GM21381 (cell line): ENCODE results near the gene OR2H1.
"Not testable (repeated sequence)": the region's sequence is repeated elsewhere in the genome, so short reads cannot be mapped to it uniquely, and the experiment has no call there.

Experiments
- ATAC-seq: cut with Tn5 transposase; IDR thresholded peaks from one replicate; pipeline ENCODE4 v1.9.1; 2021; ENCODE audit warnings: mild to moderate bottlenecking, moderate library complexity; ENCODE audit not compliant: unreplicated experiment

The OR2H1 gene

DNA sequence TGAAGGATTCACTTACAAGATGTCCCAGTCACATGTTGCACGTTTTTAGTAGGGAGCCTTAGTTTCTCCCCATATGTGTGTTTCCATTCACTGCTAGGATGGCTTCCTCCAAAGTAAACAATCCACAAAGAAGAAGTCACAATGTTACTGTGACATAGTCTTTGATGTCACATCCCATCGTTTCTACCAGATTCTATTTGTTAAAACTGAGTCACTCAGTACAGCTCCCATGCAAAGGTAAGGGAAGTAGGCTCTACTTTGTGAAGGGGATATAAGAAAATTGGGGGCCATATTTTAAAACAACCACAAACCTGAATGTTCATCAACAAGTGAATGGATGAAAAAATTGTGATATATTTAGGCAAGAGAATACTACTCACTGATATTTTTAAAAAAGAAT, at the start of gene OR2H1, which contains the start of gene OR11A1:
Gene OR2H1 (plus strand): TSS at position 185 of the 400 bp plus-strand sequence. CDS start 4,615 bp downstream, outside the sequence.
Gene OR11A1 (minus strand): TSS at position 101 of the 400 bp plus-strand sequence. CDS start 29,430 bp downstream, outside the sequence.
- ATAC-seq = no peak

DNA sequence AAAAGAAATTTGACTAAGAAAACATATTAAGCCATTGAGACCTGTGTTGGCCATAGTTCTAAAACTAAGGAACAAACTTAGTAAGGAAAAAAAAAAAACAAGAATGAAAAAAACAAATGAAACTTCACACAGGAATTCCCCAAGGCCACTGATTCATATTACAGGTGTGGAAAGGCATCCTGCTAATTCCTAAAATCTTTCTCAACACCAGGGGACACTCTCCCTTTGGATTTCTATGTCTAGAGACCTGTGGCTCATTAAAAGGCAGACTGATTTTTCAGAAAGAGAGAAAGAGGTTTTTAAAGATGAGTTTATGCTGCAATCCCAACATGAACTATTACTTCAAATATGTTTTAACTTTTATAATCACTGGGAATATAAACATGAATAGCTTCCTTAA, 42.4 kb upstream of the OR2H1 start, which contains the start of gene OR12D1:
Gene OR12D1 (plus strand): TSS at position 341 of the 400 bp plus-strand sequence.
- no peak for ATAC-seq

DNA sequence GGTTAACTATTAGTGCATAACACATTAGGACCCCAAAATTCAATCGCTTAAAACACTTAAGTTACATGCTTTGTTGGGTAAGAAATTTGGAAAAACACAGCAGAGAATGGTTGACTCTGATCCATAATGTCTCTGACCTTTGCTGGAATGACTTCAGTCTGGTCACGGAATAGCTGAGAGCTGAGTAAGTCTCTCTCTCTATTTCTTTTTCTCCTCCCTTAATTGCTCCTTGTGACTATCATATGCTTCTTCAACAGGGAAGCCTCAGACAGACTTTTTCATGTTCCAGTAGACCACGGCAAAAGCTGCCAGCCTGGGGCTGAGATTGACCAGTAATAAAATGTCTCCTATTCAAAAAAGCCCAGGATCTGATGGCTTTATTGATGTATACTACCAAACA, 37.4 kb upstream of the OR2H1 start:
- ATAC-seq = no peak

DNA sequence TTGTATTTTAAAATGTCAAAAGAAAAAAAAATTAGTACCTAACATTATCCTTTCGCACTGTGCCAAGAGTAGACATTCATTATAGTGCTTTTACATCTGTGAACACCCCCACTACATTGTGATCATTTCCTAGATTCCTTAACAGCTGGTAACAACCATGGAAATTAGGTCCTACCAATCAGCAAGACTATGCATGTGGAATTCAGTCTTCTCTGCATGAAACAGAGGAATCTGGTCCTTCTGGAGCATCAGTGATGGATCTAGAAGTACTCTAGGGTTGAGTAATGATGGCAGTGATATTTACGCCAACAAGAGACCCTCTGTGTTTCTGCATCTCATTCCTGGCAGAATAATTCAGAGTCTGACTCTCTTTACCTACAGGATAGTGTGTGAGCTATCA, 32.8 kb upstream of the OR2H1 start:
- ATAC-seq = no peak

DNA sequence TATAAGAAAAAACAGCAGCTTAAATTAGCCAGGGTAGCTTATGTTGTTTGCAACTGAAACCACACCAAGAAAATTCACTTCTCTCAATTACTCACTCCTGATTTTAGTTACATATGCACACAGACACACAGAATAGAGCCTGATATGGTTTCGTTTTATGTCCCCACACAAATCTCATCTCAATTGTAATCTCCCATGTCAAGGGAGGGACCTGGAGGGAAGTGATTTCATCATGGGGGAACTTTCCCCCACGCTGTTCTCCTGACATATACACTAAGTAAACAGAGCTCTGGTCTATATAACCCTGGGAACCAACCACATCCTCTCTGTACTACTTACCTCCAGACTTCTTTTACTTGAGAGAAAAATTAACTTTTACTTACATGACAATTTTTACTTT, 32.4 kb upstream of the OR2H1 start:
- no peak for ATAC-seq

DNA sequence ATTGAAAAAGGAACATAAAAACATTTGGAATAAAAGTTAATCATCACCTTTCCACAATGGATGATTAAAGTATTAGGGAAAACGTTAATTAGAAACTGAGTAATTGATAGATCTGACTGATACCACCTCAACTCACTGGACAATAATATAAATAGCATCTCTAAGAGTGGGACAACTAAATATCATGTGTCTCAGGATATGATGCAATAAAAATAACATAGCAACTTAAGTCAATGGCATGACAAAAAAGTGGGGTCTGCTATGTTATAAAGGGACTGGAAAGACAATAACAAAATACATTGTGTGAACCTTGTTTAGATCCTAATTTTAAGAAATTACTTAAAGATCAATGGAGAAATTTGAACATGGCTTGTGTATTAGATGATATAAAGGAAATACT, 31.9 kb upstream of the OR2H1 start:
- ATAC-seq = no peak

DNA sequence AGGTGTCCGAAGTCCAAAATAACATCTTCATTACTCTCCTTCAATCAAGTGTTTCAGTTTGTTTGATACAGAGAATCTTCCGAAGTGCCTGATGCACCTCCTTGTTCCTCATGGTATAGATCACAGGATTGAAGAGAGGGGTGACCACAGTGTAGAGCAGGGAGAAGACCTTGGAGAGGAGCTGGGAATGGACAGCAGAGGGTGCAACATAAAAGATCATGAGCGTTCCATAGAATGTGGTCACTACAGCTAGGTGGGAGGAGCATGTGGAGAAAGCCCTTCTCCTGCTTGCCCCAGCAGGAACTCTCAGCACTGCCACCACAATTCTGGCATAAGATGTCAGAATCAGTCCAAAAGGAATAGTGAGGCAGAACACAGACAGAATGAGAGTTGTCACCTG, 30.3 kb upstream of the OR2H1 start:
- no peak for ATAC-seq

DNA sequence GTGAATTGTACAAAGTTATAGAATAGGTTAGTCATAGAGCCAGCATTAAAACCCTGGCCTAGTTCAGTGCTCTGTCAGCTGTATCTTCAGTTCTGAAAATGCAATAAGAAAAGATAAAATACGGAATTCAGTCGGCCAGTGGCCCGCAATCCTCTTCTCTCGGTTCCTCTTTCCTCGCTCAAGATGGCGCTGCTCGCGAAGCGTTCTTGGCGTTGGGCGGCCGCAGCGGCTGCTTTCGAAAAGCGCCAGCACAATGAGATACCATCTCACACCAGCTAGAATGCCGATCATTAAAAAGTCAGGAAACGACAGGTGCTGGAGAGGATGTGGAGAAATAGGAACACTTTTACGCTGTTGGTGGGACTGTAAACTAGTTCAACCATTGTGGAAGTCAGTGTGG, 20.2 kb upstream of the OR2H1 start:
- ATAC-seq = not testable (repeated sequence)

DNA sequence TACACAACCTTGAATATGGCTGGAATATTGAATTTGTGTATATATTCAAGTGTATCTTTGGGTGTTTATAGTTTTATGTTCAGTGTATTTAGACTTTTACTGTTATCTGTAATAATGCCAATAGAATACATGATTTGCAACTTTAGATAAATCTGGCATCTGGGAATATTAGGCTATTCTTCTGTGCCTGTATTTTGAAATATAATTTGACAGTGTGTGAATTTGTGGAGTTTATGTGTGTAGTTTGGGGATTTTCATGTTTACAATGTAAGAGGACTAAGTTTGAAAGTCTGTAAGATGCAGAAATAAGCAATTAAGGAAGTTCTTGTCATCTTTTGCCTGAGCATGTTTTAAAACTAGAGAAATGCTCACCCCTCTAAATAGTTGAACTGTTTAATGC, 17.9 kb upstream of the OR2H1 start, which contains the start of gene OR10C1:
Gene OR10C1 (plus strand): TSS at position 301 of the 400 bp plus-strand sequence. CDS start 710 bp downstream, outside the sequence.
- ATAC-seq = no peak

DNA sequence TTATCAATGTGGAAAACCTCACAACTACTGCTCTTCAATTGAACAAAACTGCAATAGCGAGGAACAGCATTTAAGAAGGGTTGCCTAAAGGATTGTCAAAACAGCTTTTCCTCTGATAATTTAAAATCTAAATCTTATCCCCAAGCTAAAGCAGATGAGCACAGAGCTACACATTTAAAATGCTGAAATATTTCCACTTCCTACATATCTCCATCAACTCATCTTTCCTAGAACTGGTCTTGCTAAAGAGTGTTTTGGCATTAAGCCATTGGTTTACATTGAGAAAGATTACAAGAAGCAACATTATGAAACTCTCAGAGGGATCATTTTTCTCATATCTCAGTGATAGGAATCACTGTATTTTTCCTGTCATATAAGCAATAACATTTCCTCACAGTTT, 14.2 kb upstream of the OR2H1 start:
- ATAC-seq = no peak

DNA sequence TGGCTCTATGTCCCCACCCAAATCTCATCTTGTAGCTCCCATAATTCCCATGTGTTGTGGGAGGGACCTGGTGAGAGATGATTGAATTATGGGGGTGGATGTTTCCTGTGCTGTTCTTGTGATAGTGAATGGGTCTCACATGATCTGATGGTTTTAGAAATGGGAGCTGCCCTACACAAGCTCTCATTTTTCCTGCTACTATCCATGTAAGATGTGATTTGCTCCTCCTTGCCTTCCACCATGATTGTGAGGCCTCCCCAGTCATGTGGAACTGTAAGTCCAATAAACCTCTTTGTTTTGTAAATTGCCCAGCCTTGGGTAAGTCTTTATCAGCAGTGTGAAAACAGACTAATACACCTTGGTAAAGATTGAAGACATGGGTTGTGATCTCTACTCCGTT, 12.9 kb upstream of the OR2H1 start:
- ATAC-seq = not testable (repeated sequence)

DNA sequence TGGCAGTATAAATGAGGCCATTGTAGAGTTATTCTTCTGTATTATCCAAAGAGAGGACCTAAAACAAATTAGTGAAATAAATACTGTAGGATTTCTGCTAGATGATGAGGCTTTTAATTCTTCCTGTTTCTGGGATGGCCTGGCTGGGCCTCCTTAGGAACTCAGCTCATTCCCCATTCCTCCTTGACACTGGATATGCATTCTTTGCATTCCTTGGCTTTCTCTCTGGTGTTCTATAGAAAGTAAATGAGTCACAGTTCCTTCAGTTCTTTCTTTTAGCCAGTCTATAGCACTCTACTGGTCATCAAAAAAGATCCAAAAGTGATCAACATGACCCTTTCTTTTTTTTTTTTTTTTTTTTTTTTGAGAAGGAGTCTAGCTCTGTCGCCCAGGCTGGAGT, 9.3 kb upstream of the OR2H1 start:
- no peak for ATAC-seq

DNA sequence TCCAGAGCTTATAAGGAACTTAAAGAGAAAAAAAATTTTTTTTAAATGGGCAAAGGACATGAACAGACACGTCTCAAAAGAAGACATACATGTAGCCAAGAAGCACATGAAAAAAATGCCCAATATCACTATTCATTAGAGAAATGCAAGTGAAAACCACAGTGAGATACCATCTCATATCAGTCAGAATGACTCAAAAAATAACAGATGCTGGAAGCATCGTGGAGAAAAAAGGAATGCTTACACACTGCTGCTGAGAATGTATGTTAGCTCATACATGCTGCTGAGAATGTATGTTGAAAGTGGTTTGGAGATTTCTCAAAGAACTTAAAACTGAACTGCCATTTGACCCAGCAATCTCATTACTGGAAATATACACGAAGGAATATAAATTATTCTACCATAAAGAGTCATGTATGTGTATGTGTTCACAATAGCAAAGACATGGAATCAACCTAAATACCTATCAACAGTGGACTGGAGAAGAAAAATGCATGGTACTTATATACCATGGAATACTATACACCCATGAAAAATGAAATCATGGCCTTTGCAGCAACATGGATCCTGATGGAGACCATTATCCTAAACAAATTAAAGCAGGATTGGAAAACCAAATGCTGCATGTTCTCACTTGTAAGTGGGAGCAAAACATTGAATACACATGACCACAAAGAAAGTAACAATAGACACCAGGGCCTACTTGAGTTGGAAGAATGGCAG, 5.3 kb upstream of the OR2H1 start:
- no peak for ATAC-seq

DNA sequence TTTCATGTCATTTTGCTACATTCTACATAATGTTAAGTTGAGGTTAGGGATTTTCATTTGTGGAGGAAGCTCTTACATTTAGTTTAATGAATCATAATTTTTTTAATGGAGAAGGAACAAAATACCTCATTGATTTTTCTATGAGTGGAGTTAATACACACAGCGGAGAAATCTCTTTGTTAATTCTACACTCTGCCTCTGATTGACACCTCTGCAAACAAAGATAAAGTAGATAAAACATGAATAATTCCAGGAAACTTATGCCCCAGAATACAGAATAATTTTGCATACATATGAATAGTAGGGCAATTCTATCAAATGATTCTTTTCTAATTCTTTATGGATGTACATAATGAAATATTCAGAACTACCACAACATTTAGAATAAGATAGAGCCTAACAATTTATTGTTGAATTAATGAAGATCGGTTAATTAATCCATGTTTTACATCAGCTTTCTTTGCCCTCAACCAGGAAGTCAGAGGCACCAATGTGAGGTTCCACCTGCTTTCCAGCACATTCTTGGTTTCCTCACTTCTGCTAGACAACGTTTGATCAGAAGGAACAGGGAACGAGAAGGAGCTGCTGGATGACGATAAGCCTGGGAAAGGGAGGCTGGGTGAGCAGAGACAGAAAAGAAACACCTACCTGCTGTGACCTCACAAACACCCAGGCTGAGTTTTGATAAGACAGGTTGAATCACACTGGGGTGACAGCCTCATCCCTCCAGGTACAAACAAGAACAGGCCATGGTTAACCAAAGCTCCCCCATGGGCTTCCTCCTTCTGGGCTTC, 4.3 kb downstream of the OR2H1 start:
- ATAC-seq = no peak

DNA sequence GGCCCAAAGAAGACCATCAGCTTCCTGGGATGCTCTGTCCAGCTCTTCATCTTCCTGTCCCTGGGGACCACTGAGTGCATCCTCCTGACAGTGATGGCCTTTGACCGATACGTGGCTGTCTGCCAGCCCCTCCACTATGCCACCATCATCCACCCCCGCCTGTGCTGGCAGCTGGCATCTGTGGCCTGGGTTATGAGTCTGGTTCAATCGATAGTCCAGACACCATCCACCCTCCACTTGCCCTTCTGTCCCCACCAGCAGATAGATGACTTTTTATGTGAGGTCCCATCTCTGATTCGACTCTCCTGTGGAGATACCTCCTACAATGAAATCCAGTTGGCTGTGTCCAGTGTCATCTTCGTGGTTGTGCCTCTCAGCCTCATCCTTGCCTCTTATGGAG, 5.1 kb downstream of the OR2H1 start:
- ATAC-seq = no peak

DNA sequence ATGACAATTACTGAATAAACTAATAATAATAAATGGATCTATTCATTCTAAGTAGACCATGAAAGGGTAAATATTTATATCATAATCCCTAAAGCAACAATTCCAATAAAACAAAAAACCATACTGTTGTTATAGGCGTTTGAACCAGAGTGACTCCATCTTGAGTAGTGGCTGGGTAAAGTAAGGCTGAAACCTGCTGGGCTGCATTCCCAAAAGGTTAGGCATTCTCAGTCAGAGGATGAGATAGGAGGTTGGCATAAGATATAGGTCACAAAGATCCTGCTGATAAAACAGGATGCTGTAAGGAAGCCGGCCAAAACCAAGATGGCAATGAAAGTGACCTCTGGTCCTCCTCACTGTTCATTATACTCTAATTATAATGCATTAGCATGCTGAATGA, 8.3 kb downstream of the OR2H1 start:
- ATAC-seq = no peak

DNA sequence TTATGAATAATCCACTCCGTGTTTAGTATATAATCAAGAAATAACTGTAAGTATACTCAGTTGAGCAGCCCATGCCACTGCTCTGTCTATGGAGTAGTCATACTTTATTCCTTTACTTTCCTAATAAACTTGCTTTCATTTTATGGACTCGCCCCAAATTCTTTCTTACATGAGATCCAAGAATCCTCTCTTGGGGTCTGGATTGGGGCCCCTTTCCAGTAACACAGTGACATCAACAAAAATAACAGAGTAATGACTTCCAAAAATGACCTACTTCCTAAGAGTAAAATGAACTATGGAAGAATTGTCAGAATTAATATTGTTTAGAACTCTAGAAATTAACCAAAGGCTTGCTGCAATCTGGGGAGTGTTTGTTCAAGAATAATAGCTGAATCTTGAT, 8.8 kb downstream of the OR2H1 start:
- ATAC-seq = no peak

DNA sequence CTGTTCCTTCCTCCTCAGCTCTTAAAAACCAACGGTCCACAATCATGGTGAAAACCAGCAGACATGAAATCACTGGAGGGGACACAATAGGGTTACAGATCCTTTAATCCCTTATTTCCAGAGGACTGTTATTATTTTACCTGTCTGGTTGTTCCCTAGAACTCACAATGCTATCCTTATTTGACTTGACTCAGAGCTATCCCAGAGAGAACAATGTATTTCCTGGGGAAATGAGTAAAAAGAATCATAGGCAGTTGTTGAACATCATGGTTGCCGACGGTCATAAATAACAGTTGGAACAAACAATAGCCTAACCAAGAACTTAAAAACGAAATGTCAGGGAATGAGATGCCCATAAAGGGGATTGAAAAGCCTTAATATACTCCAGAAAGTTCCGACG, 9.3 kb downstream of the OR2H1 start:
- no peak for ATAC-seq

DNA sequence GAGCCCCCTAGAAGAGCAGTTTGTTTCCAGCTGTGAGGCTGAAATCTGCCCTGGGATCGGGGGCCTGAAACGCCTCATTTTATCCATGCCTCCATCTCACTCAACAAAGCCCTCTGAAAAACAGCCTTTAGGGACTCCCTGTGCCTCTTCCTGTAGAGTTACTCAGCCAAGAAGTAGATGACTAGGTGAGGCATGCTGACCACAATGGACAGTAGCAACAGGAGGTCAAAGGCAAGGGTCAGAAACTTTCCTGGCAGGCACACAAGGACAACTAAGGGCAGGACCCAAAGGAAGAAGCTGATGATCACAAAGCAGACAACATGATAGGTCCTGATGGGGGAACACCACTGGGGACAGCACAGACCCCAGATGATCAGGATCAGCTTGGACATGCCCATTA, 18.0 kb downstream of the OR2H1 start:
- no peak for ATAC-seq

DNA sequence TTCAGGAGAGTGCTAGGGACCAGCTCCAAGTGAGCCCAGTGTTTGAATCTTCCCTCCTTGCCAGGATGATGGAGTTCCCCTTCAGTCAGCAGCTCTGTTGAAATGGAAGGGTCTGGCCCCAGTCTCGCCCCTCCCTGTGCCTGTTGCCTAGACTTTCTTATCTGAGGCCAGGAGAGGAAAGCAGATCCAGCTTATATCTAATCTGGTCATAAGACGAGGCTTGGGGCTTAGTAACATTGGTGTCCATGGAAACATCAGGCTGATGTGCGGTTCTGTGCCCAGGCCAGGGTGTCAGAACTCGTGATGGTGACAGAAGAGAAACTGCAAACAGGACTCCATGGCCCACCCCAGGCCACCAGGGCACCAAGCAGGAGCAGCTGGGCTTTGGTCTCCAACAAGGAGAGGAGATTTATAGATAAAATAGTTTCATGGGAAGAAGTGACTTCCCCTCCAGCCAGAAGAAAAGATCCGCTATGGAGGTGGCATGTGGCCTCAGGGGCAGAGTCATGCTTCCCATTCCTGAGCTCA, 21.0 kb downstream of the OR2H1 start:
- no peak for ATAC-seq

DNA sequence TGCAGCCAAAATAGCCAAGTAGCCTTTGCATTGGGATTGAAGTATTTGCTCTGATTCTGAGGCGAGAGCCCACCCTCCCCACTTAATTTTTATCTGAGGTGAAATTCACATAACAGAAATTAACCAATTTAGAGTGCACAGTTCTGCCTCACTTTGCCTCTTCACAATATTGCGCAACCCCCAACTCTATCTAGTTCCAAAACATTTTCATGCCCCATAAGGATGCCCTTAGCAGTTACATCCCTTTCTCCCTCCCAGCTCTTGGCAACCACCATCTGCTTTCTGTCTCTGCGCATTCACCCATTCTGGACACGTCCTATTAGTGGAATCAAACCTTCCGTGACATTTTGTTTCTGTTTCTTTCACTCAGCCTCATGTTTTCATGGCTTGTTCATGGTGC, 21.8 kb downstream of the OR2H1 start:
- no peak for ATAC-seq

DNA sequence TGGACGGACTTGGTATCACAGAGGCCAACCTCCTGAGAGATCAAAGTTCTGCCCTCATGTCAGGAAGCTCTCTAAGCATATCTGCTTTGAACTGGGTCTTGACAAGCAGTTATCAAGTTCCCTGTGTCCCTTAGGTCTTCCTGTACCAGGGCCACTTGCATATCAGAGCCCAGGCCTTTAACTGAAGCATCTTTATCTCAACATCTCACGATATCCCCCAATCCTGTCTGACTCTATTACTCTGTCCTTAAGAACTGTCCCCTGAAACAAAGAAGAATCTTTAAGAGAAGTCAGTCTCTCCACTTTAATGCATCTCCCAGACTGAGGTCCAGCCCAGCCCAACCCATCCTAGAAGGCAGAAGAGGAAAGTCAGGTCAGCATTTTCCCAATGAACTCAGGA, 22.6 kb downstream of the OR2H1 start:
- ATAC-seq = no peak
